ENCODE data around the gene TMEM207.

Gene TMEM207

DNA sequence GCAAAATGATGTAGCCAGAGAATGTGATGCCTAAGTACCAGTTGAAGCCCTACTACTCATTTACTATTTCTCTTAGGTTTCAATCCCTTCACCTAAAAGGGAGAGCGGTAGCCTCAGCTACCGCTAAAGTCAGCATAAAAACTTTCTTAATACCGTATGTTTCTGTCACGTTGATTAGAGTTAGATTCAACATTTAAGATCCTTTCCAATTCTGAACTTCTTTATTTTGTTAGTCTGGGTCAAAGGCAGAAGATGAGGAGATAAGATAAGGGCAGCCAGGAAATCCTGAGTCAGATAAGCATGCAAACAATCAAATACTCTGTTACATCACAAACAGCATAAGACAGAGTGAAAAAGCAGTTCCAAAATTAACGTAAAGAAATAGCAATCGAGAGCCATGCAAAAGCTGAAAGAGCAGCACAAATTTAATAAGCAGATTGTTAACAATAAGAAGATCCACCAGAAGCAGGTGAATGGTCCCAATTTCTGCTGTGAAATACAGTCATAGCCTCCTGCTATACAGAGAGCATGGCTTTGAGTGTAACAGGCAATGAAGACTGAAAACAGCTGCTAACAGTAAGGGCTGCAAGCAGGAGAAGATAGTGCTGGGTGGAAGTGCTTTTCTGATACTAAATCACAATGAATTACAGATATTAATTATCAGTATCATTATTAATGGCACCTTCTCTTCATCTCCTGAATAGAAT is 3.0 kb downstream of the TMEM207 start:
- no peak for DNase-seq (ENCODE audit: low read depth)
- no peak overlapping the region for H3K4me3 ChIP-seq (ENCODE audit: low read depth, low read length)

DNA sequence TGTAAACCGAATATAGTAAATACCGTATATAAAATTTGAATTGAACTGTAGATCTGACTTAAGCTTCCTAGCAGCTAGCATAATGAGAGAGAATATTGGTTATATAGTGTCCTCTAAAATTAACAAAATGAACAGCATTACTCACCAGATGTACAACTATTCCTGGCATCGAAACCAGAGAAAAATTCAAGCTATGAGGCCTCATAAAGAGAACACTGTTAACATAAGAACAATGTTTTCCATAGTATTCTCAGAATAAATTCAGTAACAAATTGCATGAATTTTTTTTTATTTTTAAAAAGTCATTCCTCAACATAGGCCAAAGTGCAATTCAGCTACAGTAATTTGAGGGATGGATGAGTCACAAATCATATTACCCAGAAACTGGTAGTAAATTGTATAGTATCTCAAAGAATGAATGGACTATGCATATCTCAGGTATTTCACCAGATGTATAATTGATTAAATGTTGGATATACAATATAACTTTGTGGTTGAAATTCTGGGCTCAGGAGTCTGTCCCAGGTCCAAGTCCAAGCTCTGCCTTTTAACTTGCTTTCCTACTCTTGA is 5.0 kb downstream of the TMEM207 start:
- H3K4me3 ChIP-seq (ENCODE audit: low read depth, low read length) = no peak overlapping the region
- DNase-seq (ENCODE audit: low read depth) = no peak

DNA sequence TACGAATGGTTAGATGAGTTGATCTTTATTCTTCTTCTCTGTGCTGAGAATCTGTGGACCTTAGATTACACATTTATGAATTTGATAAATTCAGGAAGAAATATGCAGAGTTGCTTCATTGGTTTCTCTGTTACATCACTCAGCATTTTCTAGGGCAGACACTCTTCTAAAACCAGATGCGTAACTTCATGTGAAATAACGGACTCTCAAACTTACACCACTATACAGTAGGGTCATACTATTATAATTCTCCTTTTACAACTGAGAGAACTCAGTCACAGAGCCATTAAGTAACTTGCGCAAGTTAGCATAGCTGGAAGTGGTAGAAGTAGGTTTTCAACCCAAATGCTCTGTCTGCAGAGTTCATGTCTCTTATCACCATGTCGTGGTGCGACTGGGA is 5.7 kb downstream of the TMEM207 start:
- H3K4me3 ChIP-seq (ENCODE audit: low read depth, low read length) = no peak overlapping the region
- DNase-seq (ENCODE audit: low read depth) = no peak

DNA sequence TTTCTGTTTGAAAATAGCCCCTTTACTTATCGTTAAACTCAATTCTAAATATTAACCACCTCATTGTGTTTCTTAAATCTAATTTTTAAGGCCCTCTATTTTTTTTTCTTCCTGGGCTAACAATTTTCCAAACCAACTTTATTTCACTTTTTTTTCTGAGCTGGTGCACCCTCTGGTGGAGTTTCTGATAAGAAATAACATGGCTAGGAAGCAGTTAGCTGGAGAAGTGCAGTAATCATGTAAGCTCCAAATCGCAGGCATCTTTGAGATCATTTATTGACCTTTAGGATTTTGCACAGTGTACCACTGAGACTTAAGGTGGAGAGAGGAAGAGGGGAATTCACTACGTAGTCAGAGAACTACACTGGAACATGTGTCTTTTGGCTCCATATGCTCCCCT is 6.4 kb downstream of the TMEM207 start:
- no peak for DNase-seq (ENCODE audit: low read depth)

GRCh38 chr3:190442240-190442639 is 7.5 kb downstream of the TMEM207 start:
- H3K4me3 ChIP-seq (ENCODE audit: low read depth, low read length) = no peak overlapping the region
- no peak for DNase-seq (ENCODE audit: low read depth)

More for the DNA sequence above, 6.4 kb downstream of the TMEM207 start:
- no peak overlapping the region for H3K4me3 ChIP-seq (ENCODE audit: low read depth, low read length)

- no peak overlapping the region for H3K4me3 ChIP-seq (ENCODE audit: low read depth, low read length)
- DNase-seq (ENCODE audit: low read depth) = no peak
Measured at GRCh38 chr3:190436331-190436730, 13.4 kb downstream of the TMEM207 start.

DNA sequence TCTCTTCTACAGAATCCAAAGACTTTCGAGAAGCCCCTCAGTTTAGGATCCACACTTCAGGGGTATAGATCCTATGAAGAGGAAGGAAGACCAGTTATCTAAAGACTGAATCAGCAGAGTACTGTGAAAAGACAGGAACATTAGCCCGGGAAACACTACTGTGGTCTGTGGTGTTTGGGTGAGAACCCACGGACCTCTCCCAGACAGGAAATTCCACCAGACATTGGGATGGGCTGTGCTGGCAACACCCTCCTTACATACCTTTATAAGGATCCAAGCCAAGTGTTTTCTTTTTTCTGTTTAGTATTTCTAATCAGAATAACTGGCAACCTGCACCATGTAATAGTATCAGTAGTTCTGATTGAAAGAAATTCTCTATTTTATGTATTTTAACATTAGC is 14.1 kb downstream of the TMEM207 start:
- no peak for DNase-seq (ENCODE audit: low read depth)
- H3K4me3 ChIP-seq (ENCODE audit: low read depth, low read length) = no peak overlapping the region

GRCh38 chr3:190433626-190434025 is 16.1 kb downstream of the TMEM207 start:
- no peak overlapping the region for H3K4me3 ChIP-seq (ENCODE audit: low read depth, low read length)
- no peak for DNase-seq (ENCODE audit: low read depth)

- H3K4me3 ChIP-seq (ENCODE audit: low read depth, low read length) = no peak overlapping the region
- DNase-seq (ENCODE audit: low read depth) = no peak
Measured at GRCh38 chr3:190432216-190432615, 17.5 kb downstream of the TMEM207 start.

DNA sequence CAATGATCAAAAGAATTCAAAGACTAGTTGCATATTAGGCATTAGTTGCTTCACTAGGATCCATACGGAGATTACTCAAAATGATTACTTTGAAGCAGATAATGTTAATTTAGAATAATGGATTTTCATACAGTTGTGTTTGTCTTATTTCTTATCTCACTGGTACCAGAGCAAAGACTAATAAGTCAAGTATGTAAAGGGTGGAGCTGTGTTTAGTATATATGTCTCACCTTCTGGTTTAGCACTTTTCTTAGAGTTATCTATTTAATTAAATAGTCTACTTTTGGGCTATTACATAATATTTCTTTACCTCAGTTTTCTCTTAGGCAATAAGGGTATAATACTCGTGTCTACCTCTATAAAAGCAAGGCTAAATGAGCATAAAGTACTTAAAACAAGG is 18.8 kb downstream of the TMEM207 start:
- H3K4me3 ChIP-seq (ENCODE audit: low read depth, low read length) = no peak overlapping the region
- DNase-seq (ENCODE audit: low read depth) = no peak

GRCh38 chr3:190429681-190430080 is 20.0 kb downstream of the TMEM207 start:
- H3K4me3 ChIP-seq (ENCODE audit: low read depth, low read length) = no peak overlapping the region
- DNase-seq (ENCODE audit: low read depth) = peak; percentile 19

- DNase-seq (ENCODE audit: low read depth) = no peak
- H3K4me3 ChIP-seq (ENCODE audit: low read depth, low read length) = no peak overlapping the region
Measured at GRCh38 chr3:190426806-190427507, 22.7 kb downstream of the TMEM207 start.

DNA sequence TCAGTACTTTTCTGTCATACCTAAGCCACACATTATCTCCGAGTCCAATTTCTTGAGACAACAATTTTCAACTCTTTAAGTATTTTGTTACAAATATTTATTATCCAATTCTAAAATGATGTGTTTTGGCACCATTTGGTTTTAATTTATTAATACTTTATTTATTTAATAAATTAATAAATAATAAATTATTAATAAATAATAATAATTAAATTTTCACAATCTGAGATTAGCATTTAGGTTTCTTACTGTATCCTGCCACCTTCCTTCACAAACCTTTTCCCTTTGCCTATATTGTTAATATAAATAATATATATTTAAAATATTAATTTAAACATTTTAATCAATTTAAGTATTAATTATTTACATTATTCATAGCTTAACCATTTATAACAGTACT is 23.9 kb downstream of the TMEM207 start:
- H3K4me3 ChIP-seq (ENCODE audit: low read depth, low read length) = no peak overlapping the region
- DNase-seq (ENCODE audit: low read depth) = no peak

GRCh38 chr3:190424478-190425439 is 24.9 kb downstream of the TMEM207 start:
- peak; percentile 18 for DNase-seq (ENCODE audit: low read depth)

GRCh38 chr3:190424108-190424477 is 25.6 kb downstream of the TMEM207 start:
- DNase-seq (ENCODE audit: low read depth) = no peak
- H3K4me3 ChIP-seq (ENCODE audit: low read depth, low read length) = no peak overlapping the region

More at GRCh38 chr3:190424478-190425439, 24.9 kb downstream of the TMEM207 start:
- no peak overlapping the region for H3K4me3 ChIP-seq (ENCODE audit: low read depth, low read length)

- no peak for DNase-seq (ENCODE audit: low read depth)
- no peak overlapping the region for H3K4me3 ChIP-seq (ENCODE audit: low read depth, low read length)
Measured at GRCh38 chr3:190414297-190414696, 35.4 kb downstream of the TMEM207 start.

DNA sequence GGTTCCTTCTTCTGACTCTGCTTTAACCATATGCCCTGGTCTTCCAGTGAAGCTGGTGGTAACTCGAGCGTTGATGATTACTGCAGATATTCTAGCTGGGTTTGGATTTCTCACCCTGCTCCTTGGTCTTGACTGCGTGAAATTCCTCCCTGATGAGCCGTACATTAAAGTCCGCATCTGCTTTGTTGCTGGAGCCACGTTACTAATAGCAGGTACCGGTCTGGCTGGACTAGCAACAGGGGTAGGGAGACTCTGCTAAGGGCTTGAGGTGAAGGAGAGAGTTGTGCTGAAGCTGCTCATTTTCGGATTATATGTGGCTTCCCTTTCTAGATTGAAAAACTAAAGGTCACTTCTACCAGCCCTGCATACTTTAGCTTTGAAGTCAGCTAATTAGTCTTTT is 45.0 kb downstream of the TMEM207 start:
- H3K4me3 ChIP-seq (ENCODE audit: low read depth, low read length) = no peak overlapping the region
- no peak for DNase-seq (ENCODE audit: low read depth)

GRCh38 chr3:190401963-190402362 is 47.7 kb downstream of the TMEM207 start:
- no peak overlapping the region for H3K4me3 ChIP-seq (ENCODE audit: low read depth, low read length)
- DNase-seq (ENCODE audit: low read depth) = no peak

GRCh38 chr3:190399677-190400076 is 50.0 kb downstream of the TMEM207 start:
- DNase-seq (ENCODE audit: low read depth) = no peak
- H3K4me3 ChIP-seq (ENCODE audit: low read depth, low read length) = no peak overlapping the region

DNA sequence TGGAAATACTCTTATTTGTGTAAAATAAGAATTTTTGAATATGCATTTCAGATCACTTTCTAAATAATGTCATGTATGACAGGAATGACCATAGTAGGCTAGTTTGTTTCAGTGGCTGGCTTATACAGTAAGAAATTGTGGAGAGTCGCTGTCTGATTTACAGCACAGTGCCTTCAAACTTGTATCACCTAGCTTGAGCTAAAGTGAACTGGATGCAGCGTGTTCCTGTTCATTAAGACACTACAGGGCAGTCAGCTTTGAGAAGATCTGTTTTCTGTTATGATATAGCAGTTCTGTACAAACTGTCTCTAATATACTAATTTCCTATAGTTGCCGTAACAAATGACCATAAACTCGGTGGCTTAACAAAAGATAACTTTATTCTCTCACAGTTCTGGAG is 51.8 kb downstream of the TMEM207 start:
- DNase-seq (ENCODE audit: low read depth) = no peak
- no peak overlapping the region for H3K4me3 ChIP-seq (ENCODE audit: low read depth, low read length)
